Measurements from ENCODE around the gene OCRL.

OCRL gene

DNA sequence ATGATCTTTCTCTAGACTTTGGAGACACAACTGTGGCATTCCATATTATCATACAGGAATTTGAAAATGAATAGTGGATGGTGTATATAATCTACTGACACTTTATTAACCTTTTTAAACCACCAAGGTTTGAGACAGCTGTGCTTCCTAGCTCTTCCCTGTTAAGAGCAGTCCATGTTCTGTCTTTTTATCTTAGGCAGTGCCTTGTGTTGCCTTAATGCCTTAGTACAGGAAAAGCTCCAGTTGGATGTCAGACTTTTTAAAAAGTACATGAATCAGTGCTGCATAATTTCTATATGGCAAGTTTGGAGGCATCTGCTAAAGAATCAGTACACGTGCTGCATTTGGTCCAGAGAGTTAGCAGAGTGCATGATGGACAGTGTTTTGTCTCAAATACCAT, 45.1 kb downstream of the OCRL start:
- DNase-seq (ENCODE audit: low spot score): no peak

DNA sequence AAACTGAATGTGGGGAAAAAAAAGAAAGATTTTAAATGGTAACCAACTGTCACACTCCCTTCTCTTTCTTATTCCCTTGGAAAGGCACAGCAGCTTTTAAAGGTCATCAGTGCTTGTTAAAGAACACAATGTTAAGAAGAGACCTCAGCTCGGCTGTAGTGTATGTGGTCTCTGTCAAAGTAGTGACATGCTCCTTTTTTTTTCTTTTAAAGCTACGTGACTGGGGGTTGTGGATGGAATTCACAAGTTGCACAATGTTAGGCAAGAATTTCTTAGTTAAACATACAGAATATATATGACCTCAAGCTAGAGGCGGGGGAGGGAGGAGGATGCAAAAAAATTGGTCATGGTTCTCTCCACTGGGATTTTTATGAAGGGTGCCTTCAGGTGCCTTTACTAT, 45.6 kb downstream of the OCRL start:
- peak; percentile 36 for DNase-seq (ENCODE audit: low spot score)

DNA sequence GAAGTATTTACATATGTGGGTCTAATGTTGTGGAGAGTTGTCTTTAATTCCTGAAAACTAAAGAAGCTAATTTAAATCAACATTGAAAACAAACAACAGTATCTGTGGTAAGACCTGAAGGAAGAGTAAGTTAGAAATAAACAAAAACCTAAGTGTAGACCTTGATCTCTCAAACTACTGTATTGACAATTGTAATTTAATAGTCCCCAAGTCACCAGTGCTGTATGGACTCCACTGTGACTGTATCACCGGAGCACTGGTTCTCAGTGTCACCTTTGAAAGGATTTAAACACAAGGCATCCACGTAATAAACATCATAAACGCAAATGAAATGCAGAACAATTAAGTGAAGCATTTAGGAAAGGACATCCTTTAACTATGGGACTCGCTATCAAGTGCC, 46.4 kb downstream of the OCRL start:
- DNase-seq (ENCODE audit: low spot score): no peak

DNA sequence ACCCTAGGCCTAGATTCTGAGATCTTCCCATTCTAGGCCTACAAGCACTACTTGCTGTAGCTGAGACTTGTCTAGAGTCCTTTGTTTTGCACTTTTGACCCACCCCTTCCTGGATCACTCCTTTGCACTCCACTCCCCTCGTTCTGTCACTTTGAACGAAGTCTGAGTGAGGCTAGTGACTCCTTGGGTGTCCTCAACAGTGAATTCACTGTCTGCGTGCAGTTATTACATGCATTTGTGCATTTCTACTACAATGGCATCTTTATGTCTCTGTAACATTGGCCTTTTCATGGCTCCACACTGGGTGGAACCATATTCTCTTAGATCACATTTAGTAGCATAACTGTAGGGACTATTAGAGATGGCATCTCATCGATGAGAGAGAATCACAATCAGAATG, 50.5 kb downstream of the OCRL start:
- DNase-seq (ENCODE audit: low spot score): no peak

DNA sequence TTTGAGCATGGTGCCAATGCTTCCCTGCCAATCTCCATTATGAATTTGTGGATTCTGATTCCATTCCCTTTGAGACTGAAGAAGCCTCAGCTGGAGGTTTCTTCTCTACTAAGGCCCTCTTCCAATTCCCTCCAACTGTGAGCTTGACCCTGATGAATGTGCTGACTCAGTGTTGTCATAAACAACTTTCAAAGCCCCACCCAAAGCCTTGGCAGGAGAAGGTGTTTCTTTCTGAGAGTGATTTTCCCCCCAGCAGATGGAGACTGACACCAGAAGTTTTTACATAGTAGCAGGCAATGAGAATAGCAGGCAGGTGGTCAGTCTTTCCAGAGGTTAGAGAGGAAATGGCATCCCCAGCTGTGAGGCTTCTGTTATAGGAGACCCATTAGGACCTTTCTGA, 53.1 kb downstream of the OCRL start:
- DNase-seq (ENCODE audit: low spot score): no peak

DNA sequence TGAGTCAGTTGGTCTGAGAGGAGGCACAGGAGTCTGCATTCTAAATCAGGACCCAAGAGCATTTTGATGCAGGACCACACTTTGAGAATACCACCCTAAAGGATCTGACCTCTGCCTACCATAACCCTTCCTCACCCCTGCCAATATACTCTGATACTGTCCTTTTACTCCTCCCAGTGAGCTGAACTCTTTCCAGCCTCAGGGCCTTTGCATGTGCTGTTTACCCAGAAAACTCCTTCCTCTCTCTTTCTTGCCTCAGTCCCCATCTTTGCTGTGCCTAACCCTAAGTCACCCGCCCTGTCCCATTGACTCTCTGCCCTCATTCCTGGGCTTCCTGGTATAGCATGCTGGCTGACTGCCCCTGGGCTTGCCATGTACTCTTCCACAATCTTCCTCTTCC, 54.7 kb downstream of the OCRL start:
- DNase-seq (ENCODE audit: low spot score): no peak

DNA sequence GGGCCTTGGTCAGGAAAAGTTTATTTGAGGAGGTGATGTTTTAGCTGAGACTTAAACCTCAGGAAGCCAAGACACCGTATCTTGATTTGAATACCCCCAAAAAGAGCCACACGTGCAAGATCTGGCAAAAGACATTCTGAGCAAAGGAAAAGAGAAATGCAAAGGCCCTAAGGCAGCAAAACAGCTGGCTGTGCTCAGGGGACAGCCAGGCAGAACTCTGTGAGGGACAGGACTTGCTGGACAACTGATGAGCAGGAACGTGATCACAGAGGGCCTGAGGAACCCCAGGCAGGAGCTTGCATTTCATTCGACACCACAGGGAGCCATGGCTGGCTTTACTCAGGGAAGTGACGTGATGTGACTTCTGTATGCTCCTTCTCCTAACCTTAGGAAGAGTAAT, 56.0 kb downstream of the OCRL start:
- no peak for DNase-seq (ENCODE audit: low spot score)

DNA sequence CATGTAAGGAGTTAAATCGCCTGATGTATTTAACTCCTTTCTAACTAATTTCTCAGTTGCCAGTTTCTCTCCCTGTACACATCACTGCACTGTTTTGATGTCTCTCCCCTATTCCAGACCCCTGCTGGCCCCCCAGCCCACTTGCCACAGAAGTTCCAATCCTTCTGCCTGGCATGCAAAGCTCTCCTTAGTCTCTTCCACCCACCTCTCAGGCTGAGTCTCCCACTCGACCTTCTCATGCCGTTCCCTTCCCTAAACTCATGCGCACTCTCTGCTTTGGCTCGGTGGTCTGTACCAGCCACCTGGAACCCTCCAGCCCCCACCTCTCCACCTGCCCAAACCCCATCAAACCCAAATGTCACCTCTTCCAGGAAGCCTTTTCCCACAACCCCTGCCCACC, 57.8 kb downstream of the OCRL start:
- DNase-seq (ENCODE audit: low spot score): no peak

DNA sequence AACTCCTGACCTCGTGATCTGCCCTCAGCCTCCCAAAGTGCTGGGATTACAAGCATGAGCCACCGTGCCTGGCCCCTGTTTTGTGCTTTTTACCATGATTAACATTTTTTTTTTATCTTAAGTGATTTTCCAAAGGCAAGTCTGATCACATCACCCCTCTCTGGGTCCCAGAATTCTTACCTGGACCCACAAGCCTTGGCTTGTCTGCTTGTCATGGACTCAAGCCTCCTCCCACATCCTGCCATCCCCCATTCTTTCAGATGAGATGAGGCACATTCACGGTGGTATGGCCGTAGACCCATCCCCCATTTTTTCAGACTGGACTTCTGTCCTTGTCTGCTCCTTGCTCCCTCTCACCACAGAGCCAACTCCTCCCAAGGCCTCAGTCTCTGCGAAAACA, 59.4 kb downstream of the OCRL start:
- no peak for DNase-seq (ENCODE audit: low spot score)

DNA sequence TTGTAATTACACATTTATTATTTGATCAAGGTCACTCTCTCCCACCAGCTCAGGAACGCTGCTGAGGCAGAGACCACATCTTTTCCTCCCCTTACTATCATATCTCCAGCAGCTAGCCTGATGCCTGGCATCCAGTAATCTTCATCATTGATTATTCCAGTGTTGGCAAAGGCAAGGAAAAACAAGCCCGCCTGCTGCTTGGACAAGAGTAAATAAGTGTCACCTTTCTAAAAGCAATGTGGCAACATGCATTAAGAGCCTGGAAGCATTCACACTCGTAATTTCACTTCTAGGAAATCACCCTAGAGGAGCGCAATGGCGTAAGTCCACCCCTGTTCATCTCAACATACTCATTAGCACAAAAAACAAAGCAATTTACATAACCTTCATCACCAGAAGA, 59.9 kb downstream of the OCRL start:
- DNase-seq (ENCODE audit: low spot score): no peak

DNA sequence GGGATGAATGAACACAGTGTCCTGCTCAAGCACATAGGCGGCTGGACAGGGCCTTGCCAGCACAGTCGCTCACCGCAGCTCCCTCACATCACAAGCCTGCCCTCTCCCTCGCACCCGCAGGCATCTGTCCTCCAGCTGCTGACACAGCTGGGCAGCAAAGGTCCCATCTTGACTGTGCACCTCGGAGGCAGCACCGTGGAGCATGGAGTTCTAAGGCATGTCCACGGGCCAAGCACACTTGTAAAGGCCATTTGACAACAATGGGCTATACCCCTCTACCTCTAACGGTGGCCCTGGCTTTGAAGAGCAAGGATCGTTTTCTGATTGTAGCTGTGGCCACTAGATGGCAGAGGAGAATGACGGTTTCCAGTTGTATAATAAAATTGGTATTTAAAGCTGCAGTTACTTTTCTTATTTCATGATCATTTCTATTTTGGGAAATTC, 60.9 kb downstream of the OCRL start:
- peak; percentile 26 for DNase-seq (ENCODE audit: low spot score)

DNA sequence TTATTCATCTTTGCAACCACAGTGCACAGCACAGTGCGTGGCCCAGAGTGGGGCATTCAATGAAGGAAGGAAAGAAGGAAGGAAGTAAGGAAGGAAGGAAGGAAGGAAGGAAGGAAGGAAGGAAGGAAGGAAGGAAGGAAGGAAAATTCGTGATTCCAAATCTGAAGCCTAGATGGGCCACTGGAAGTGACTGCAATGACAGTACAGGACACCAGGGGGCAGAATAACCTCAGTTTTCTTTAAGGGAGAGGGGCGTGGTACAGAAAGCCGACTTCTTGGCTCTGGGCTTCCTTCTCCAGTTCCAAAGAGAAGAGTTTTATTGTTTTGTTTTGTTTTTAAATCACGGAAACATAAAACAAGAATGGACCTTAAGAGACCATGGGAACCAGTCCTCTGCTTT, 66.9 kb downstream of the OCRL start:
- DNase-seq (ENCODE audit: low spot score): peak; percentile 48

DNA sequence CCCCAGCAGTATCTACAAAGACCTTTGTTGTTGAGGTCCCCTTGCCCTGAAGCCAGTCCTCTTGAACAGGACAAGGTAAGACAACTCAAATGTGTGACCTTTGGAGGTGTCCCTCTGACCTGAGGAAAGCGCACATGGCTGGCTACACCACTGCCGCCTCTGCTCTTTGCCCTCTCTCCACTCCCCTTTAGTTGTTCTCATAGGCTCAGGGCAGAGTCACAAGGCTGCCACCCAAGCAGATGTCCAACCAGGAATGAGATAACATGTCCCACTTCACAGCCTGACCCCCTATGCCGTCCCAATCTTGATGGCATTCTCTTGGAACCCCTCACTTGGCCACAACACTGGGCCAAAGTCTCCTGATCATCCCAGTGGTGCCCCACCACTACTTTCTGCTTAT, 68.4 kb downstream of the OCRL start:
- DNase-seq (ENCODE audit: low spot score): no peak

DNA sequence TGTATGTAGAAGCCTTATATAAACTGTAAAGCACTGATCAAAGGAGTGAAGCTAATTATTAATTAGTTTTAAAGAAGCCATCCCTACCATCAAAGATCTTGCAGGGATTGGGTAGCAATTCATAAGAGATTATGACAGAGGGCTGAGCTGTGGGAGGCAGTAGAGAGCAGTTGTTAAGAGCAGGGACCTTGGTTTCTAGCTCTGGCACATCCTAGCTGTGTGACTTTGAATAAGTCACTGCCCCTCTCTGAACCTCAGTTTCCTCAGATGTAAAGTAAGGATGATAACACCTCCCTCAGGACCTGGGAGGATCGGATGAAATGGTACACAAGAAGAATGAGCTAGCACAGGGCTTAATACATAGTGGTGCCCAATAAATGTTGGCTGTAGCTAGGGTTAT, 69.3 kb downstream of the OCRL start:
- DNase-seq (ENCODE audit: low spot score): no peak

DNA sequence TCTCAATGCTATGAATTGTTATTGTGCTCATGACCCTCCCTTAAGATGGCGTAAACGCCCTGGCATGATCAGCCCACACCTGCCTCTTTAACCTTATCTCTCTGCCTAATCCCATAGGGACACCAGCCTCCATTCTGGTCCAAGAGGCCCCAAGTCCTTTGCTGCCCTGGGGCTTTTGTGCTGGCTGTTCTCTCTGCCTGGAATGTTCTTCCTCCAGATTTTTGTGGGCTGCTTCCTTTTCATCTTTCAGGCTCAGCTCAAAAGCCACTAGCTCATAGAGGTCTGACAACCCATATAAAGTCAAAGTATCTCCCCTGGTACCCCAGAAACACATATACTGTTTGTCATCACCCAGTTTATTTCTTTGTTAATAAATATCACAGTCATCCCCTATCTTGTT, 72.3 kb downstream of the OCRL start:
- DNase-seq (ENCODE audit: low spot score): no peak

DNA sequence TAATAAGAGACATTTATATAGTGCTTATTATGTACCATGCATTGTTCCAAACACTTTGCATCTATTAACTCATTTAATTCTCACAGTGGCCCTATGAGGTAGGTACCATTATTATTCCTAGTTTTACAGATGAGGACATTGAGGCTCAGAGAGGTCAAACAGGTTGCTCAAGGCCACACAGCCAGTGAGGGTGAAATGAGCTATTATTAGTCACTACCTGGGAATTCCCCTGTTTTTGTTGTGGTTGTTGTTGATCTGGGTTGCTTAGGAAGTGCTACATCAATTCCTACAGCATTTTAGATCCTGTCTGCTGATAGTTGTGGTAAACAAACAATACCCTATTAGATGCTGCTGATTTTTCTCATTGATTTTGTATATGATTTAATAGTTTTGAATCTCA, 73.5 kb downstream of the OCRL start:
- no peak for DNase-seq (ENCODE audit: low spot score)

DNA sequence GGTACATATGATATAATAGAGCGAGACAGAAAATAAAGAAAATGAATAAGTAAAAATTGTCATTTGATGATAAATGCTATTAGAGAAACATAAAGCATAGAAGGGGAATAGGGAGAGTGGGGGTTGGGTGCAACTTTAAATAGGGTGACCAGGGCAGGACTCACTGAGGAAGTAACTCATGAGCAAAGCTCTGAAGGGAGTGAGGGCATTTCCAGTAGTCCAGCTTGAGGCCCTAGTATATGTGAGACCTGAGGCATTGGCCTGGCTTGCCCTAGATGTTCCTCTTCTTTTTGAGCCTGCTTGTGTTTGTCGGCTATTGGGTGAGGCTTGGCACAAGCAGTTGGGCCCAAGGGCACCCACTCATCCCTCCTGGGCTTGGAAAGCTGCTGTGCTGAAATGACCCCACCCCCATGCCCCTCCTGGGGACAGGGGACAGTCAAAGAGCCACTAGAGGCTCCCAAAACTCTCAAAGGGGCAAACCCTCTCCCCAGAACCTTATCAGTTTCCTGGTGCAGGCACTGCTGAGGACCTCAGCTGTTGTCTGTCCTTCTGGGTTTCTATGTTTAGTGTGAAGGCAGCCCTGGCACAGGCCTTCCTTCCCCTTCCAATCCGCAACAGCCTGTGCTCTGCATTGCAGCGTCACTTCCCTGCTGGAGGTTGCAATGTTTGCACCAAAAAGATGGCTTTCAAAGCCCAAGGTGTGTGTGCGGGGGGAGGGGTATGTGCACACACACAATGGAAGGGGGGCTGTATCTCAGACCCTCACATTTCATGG, 74.6 kb downstream of the OCRL start:
- DNase-seq (ENCODE audit: low spot score): no peak

DNA sequence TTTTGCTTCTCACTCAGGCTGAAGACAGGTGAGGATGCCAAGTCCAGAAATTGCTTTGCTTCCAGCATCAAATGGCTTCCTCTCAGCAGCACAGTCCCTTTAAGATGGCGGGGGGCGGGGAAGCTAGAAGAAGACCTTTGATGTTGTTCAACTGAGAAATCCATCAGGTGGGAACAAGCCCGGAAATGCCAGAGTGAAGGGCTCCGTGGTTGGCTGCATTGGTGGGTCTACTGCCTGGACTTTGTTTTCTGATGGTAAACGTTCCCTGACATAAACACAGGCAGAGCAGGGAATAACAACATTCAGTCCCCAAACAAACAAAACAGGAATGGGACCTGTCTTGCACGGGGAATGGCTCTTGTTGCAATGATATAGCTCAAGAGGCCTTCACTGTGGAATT, 77.4 kb downstream of the OCRL start:
- no peak for DNase-seq (ENCODE audit: low spot score)

DNA sequence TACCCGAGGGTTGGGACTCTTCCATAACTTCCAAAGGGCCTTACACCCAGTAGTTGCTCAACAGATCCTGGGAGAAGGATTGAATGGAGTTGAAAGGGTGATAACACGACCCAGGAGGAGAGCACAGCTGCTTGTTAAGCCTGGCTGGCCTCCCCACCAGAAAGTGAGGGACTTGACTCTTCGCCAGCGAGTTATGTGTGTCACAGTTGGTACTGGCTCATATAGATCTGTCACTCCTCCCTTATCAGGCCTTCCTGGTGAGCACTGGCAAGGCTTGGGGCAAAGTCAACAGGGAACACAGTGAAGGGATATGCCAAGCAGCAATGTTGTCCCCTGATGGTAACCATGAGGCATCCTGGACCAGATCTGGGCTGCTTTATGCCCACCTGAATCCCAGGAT, 78.9 kb downstream of the OCRL start:
- no peak for DNase-seq (ENCODE audit: low spot score)

DNA sequence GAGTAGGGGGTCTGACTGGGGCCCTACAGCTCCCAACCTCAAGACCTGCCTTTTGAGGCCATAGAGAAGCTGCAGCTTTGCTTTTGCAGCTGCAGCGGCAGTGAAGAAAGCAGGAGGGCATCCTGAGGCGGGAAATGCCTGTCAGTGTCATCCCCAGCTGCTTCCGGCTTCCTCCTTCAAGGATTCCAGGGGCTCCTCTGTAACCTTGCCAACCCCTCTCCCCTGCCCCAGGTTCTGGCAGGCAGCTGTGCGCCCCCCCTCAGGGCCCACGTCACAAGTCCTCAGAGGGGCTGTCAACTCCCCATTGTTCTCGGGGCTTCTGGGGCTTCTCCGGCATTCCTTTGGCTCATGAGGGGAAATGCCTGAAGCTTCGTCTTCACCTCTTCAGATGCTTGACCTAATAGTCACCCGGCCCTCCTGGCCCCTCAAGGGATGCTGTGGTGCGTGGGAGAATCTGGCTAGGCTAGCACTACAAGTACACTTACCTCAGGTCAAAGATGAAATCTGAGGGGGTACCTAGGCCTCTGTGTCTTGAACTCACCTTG, 82.8 kb downstream of the OCRL start:
- no peak for DNase-seq (ENCODE audit: low spot score)

DNA sequence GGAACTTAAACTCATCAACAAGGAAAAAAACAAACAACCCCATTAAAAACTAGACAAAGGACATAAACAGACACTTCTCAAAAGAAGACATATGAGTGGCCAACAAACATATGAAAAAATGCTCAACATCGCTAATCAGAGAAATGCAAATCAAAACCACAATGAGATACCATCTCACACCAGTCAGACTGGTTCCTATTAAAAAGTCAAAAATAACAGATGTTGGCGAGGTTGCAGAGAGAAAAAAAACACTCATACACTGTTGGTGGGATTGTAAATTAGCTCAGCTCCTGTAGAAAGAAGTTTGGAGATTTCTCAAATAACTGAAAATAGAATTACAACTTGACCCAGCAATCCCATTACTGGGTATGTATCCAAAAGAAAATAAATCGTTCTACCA, 86.0 kb downstream of the OCRL start:
- no peak for DNase-seq (ENCODE audit: low spot score)

DNA sequence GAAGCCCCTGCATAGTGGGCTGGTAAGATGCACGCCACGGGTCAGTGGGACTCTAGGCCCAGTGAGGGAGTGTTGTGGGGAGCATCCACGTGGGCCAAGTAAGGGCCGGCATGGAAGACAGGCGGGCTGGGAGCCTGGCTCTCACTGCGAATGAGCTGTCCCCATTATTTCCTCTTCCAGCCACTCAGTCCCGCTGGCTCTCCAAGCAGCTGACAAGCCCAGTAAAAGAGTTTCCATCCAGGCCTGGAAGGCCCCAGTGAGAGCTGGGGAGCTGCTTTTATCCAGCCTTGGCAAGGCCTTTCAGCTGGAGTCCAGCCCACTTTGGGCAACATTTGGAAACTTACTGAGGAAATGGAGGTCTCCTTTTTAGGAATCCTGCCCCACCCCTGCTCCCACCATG, 89.8 kb downstream of the OCRL start:
- no peak for DNase-seq (ENCODE audit: low spot score)

DNA sequence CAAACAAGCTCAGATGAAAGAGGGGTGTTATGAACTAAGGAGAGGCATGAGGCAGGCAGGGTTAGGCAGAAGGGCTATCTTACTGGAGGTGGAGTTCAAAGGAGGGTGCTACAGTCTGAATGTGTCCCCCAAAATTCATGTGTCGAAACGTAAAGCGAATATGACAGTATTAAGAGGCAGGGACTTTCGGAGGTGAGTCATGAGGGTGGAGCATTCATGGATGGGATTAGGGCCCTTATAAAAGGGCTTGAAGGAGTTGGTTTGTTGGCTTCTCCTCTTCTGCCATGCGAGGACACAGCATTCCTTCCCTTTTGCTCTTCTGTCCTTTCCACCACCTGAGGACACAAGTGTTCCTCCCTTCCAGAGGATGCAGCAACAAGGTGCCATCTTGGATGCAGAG, 91.8 kb downstream of the OCRL start:
- no peak for DNase-seq (ENCODE audit: low spot score)

DNA sequence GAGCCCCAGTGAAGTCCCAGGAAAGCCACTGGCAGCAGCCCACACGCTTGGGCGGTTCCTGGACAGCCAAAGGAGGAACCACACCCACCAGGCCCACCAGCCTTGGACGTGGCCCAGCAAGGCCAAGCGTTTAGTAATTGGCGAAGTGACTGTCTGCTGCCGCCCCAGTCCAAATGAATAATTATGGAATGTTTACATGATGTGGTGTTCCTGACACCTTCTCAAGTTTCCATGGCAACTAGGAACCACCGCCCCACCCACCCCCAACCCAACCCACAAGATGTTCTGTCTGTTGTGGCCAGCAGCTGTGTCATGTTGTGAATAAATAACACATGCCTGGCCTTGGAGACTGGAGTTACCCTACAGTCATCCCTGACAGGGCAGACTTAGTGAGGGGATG, 92.4 kb downstream of the OCRL start:
- DNase-seq (ENCODE audit: low spot score): no peak

Measured in HuH-7 (cell line).